ENCODE measurements around the gene EME2. TPM values are rescaled to one million over a fixed set of nuclear protein-coding genes. Genes with fewer than 3 reads are reported as not detected.

The EME2 gene
- total and polyA plus RNA-seq, 7 donors: 2.6 to 11.3 (median 5.2) TPM

- 90 to 93% (median 92%) methylated on average over 15 of the region's 15 CpGs for WGBS, 3 donors
- Histone ChIP-seq H3K36me3 (ENCODE audit: insufficient read depth in 1 of 2, low read depth in 1 of 2) (peaks cover 0 to 82% of the 10 kb centered on the region in 2 donors), H3K4me1 (no peaks in the 10 kb centered on the region), H3K27me3 (ENCODE audit: insufficient read depth in 3 of 3, low read length in 2 of 3) (no peaks in the 10 kb centered on the region), H3K9me3 (no peaks in the 10 kb centered on the region), H3K27ac (no peak overlapping the region), H3K4me3 (no peak overlapping the region)
- intact Hi-C loops (cut with DNase I): no loop called here
- ATAC-seq (no peak), DNase-seq (no peak)
- TF ChIP-seq CTCF (IDR thresholded peaks at IDR 0.05): no peak
Measured at GRCh38 chr16:1761751-1762150, 10.9 kb upstream of the EME2 start.

GRCh38 chr16:1762196-1762878, 10.3 kb upstream of the EME2 start:
- no peak for DNase-seq
- Histone ChIP-seq H3K36me3 (ENCODE audit: insufficient read depth in 1 of 2, low read depth in 1 of 2) (peaks cover 2 to 87% of the 10 kb centered on the region in 2 donors), H3K9me3 (no peaks in the 10 kb centered on the region), H3K27me3 (ENCODE audit: insufficient read depth in 3 of 3, low read length in 2 of 3) (no peaks in the 10 kb centered on the region), H3K4me1 (no peaks in the 10 kb centered on the region), H3K27ac (no peak overlapping the region), H3K4me3 (no peak overlapping the region)
- no peak for TF ChIP-seq CTCF (IDR thresholded peaks at IDR 0.05)
- intact Hi-C loops (cut with DNase I): no loop called here
- 86 to 88% (median 86%) methylated on average over 26 to 30 of the region's 30 CpGs for WGBS, 3 donors
- ATAC-seq: no peak

- H3K27ac ChIP-seq: no peak overlapping the region
Measured at GRCh38 chr16:1762879-1763520, 9.6 kb upstream of the EME2 start.

GRCh38 chr16:1763521-1764511, 8.8 kb upstream of the EME2 start:
- Histone ChIP-seq H3K36me3 (ENCODE audit: insufficient read depth in 1 of 2, low read depth in 1 of 2) (peaks cover 4 to 89% of the 10 kb centered on the region in 2 donors), H3K27ac (peak overlapping the region; percentile 3), H3K27me3 (ENCODE audit: insufficient read depth in 3 of 3, low read length in 2 of 3) (no peaks in the 10 kb centered on the region), H3K4me1 (no peaks in the 10 kb centered on the region), H3K4me3 (no peak overlapping the region), H3K9me3 (no peaks in the 10 kb centered on the region)
- 69 to 73% (median 72%) methylated on average over 62 to 80 of the region's 81 CpGs for WGBS, 3 donors
- DNase-seq: peak in 1 of 2 donors; percentile 74
- peak; percentile 10 to 55 (median 47) for ATAC-seq
- peak; percentile 24 for TF ChIP-seq CTCF (IDR thresholded peaks at IDR 0.05)
- intact Hi-C loops (cut with DNase I): no loop called here

More at GRCh38 chr16:1762879-1763520, 9.6 kb upstream of the EME2 start:
- no peaks in the 10 kb centered on the region for H3K27me3 ChIP-seq (ENCODE audit: insufficient read depth in 3 of 3, low read length in 2 of 3)
- no peaks in the 10 kb centered on the region for H3K9me3 ChIP-seq
- peak in 1 of 2 donors; percentile 61 for DNase-seq
- TF ChIP-seq CTCF (IDR thresholded peaks at IDR 0.05): no peak
- no peak overlapping the region for H3K4me3 ChIP-seq
- 71 to 79% (median 72%) methylated on average over 23 to 24 of the region's 24 CpGs for WGBS, 3 donors
- ATAC-seq: peak in 1 of 4 donors; percentile 4
- intact Hi-C loops (cut with DNase I): no loop called here
- peaks cover 4 to 87% of the 10 kb centered on the region in 2 donors for H3K36me3 ChIP-seq (ENCODE audit: insufficient read depth in 1 of 2, low read depth in 1 of 2)
- H3K4me1 ChIP-seq: no peaks in the 10 kb centered on the region

Data from psoas muscle (tissue), 8 donors.